DND-41 (cell line): Measurements from ENCODE around the gene GPATCH4.
A peak's percentile ranks its signal among the peaks of the same experiment; 100 is the strongest.

Experiments used
- CTCF ChIP-seq: IDR thresholded peaks from 2 replicates; pipeline ENCODE4 v1.5.1; 2012; ENCODE audit warnings: borderline replicate concordance, low read length, moderate library complexity, mild to moderate bottlenecking; ENCODE audit not compliant: poor library complexity, severe bottlenecking; ENCODE audit errors: extremely low read depth
- EZH2 ChIP-seq: IDR thresholded peaks from 3 replicates; pipeline ENCODE4 v1.6.1; 2012; ENCODE audit warnings: borderline replicate concordance, low read depth, mild to moderate bottlenecking, moderate library complexity, low read length, inconsistent platforms; ENCODE audit not compliant: severe bottlenecking

DNA sequence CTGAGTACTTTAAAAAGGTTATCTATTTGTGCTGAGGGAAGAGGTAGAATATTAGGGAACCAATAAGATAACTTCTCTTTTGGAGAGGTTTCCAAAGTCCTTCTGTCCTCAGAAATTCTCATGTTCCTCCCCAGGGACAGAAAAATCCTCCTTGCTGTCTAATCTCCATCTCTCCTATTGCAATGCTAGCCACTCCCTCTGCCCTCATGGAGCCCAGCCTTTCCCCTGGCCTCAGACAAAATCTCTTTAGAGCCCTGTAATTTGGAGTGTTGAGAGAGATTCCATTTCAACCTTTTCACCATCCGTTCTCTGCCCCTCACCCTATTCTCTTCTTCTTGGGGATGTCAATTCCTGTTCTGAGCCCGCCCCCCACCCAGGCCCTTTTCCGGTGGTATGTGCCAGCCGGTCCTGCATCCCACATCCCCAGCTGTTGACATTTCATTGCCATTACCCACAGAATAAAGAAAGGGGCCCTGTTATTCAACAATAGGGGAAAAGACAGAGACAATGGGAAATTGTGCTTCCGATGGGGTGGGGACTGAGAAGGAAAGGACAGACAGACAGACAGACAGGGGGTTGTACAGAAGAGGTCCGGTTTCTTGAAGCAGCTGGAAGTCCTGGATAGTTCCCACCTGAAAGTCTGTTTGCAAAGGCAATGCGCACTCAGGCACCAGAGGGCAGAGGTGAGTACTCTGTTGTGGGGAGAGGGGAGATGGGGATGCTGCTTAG lies 17.7 kb upstream of the GPATCH4 start, which contains the start of gene HAPLN2:
- peak; percentile 67 for TF ChIP-seq CTCF
- no peak for TF ChIP-seq EZH2
